ENCODE measurements around the gene PCDHA7.
"Not testable (repeated sequence)": the region's sequence is repeated elsewhere in the genome, so short reads cannot be mapped to it uniquely, and the experiment has no call there.

PCDHA7 gene

GRCh38 chr5:140868721-140869554, 34.9 kb downstream of the PCDHA7 start, which contains the start of gene PCDHA11:
TSS of gene PCDHA11 (plus strand) at chr5:140868957. CDS start at chr5:140869104, 147 bp downstream.
- DNase-seq, result no peak

GRCh38 chr5:140869555-140869886, 35.5 kb downstream of the PCDHA7 start:
- DNase-seq, result no peak

GRCh38 chr5:140870221-140871201, 36.4 kb downstream of the PCDHA7 start:
- no peak for DNase-seq

GRCh38 chr5:140875085-140876065, 41.3 kb downstream of the PCDHA7 start, which contains the start of gene PCDHA12:
TSS of gene PCDHA12 (plus strand) at chr5:140875308. CDS start at chr5:140875473, 165 bp downstream.
- no peak for DNase-seq

- not testable (repeated sequence) for DNase-seq
These were observed 42.6 kb downstream of the PCDHA7 start for GRCh38 chr5:140876541-140877261.

- no peak for DNase-seq
These were observed 43.2 kb downstream of the PCDHA7 start for GRCh38 chr5:140877262-140877581.

GRCh38 chr5:140881889-140882590, 48.0 kb downstream of the PCDHA7 start, which contains the start of gene PCDHA13:
TSS of gene PCDHA13 (plus strand) at chr5:140882124. CDS start at chr5:140882269, 145 bp downstream.
- no peak for DNase-seq

GRCh38 chr5:140882591-140882899, 48.5 kb downstream of the PCDHA7 start:
- no peak for DNase-seq

- DNase-seq, result no peak
These were observed 49.3 kb downstream of the PCDHA7 start for GRCh38 chr5:140883373-140883772.

- no peak for DNase-seq
These were observed 50.0 kb downstream of the PCDHA7 start for GRCh38 chr5:140883927-140884697.
